ENCODE data around the gene NACA2. TPM values are rescaled to one million over a fixed set of nuclear protein-coding genes. Genes with fewer than 3 reads are reported as not detected.
"Not testable (repeated sequence)": the region's sequence is repeated elsewhere in the genome, so short reads cannot be mapped to it uniquely, and the experiment has no call there.

NACA2 gene
- polyA plus RNA-seq, 2 of the 4 experiments (the other 2 are of a cell fraction), result 0.34 to 0.40 TPM

DNA sequence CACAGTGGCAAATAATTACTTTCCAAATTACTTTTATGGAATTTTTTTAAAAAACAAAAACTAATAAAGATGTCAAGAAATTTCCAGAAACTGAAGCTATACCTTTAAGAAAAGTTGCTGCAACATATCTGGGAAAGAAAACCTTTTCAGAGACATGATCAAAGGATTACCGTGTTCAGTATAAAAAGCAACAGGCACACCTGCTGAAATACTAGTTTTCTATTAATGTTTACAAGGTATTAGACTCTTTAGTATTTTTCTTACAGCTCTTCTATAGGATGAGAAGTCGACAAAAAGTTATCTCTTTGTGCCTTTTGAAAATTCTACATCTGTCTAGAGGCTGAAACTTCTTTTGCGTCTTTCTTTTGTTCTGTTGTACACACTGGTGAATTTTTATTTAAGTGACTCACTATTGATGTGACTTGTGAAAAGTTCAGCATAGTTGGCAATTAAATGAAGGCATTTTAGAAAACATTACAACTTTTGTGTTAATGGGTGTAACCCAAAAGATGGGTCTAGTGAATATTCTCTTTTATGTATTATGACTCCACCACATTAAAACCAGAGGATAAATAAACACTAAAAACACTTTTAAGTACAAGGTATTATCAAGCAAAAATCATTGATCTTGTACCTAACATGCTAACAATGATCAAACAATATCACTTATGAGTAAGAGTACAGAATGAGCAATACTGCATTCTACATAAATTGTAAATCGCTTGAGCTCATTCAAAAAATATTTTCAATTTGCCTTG is 23.8 kb downstream of the NACA2 start:
- H3K4me2 ChIP-seq, result peak overlapping the region; percentile 61
- H3K9me3 ChIP-seq, result peaks cover 24% of the 10 kb centered on the region
- ATAC-seq (peak in 1 of 2 experiments; percentile 18; a peak in 2 of 6 replicates), DNase-seq (ENCODE audit: low read depth in 1 of 2, low spot score in 1 of 2) (peak; percentile 58 to 80), FAIRE-seq (peak; percentile 97)
- H3K4me3 ChIP-seq, result peak overlapping the region; percentile 3; the same call in 1 of the 3 replicates
- WGBS (ENCODE audit: missing lambda C conversion rate), result under 1% methylated on average over 4 of the region's 4 CpGs
- CTCF ChIA-PET, result interaction anchor here (0.9 to 3.4 kb wide), 9 partner anchors 9 to 846 kb away, joined by 3 to 35 read pairs (median 4); no protein-coding TSS in a partner anchor
- H3K4me1 ChIP-seq, result peaks cover 33% of the 10 kb centered on the region
- peak overlapping the region; percentile 87 to 88; a peak in 5 of 6 replicates for H3K27ac ChIP-seq
- POLR2A ChIA-PET, result interaction anchor here (0.7 kb wide), 1 partner anchor 366 kb away, joined by 3 read pairs; no protein-coding TSS in a partner anchor
- TF ChIP-seq MYC (IDR thresholded peaks at IDR 0.05; ENCODE audit: borderline replicate concordance, low read length) (0 out of 2 replicates have a peak, but pooled peaks have one; percentile 43), GATA3 (IDR thresholded peaks at IDR 0.05; ENCODE audit: borderline replicate concordance) (peak; percentile 76; the same call in 1 of the 2 replicates), MAFK (IDR thresholded peaks at IDR 0.05; ENCODE audit: partially characterized antibody) (peak; percentile 16), POLR2A (IDR thresholded peaks at IDR 0.05; ENCODE audit: low read length) (no peak), JUN (IDR thresholded peaks at IDR 0.05) (peak in 1 of 2 experiments; percentile 31; a peak in 1 of 5 replicates), JUNB (IDR thresholded peaks at IDR 0.05) (peak; percentile 78), FOSL2 (IDR thresholded peaks at IDR 0.05) (no peak; the same call in none of the 2 replicates), FOSL2 (CRISPR knock-in tag; IDR thresholded peaks at IDR 0.05) (peak; percentile 85), EHMT2 (IDR thresholded peaks at IDR 0.05; ENCODE audit: low read depth) (no peak), HEYL (CRISPR knock-in tag; IDR thresholded peaks at IDR 0.05) (no peak), HOXA7 (CRISPR knock-in tag; IDR thresholded peaks at IDR 0.05) (0 out of 2 replicates have a peak, but pooled peaks have one; percentile 26), BHLHE40 (IDR thresholded peaks at IDR 0.05; ENCODE audit: low read depth, low read length) (no peak), KDM1A (IDR thresholded peaks at IDR 0.05; ENCODE audit: low read depth) (no peak), POLR2AphosphoS2 (conservative IDR thresholded peaks at IDR 0.05; ENCODE audit: low read length) (no peak), CEBPB (IDR thresholded peaks at IDR 0.05) (peak in 1 of 2 experiments; percentile 48; a peak in 1 of 4 replicates)

DNA sequence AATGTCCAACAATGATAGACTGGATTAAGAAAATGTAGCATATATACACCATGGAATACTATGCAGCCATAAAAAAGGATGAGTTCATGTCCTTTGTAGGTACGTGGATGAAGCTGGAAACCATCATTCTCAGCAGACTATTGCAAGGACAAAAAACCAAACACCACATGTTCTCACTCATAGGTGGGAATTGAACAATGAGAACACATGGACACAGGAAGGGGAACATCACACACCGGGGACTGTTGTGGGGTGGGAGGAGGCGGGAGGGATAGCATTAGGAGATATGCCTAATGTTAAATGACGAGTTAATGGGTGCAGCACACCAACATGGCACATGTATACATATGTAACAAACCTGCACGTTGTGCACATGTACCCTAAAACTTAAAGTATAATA is 24.6 kb downstream of the NACA2 start:
- FAIRE-seq; POLR2A ChIA-PET; DNase-seq (ENCODE audit: low read depth in 1 of 2, low spot score in 1 of 2); ATAC-seq; H3K4me3 ChIP-seq: not testable (repeated sequence)
- Histone ChIP-seq H3K4me1 (peaks cover 38% of the 10 kb centered on the region), H3K9me3 (peaks cover 22% of the 10 kb centered on the region), H3K4me2 (peak overlapping the region; percentile 61; the same call in 2 of the 3 replicates), H3K27ac (peak overlapping the region; percentile 25 to 87; a peak in 3 of 6 replicates)
- WGBS (ENCODE audit: missing lambda C conversion rate), result 85% methylated on average over 5 of the region's 5 CpGs
- CTCF ChIA-PET, result interaction anchor here (1.1 to 3.4 kb wide), 4 partner anchors 9 to 154 kb away, joined by 3 to 35 read pairs (median 4); no protein-coding TSS in a partner anchor

DNA sequence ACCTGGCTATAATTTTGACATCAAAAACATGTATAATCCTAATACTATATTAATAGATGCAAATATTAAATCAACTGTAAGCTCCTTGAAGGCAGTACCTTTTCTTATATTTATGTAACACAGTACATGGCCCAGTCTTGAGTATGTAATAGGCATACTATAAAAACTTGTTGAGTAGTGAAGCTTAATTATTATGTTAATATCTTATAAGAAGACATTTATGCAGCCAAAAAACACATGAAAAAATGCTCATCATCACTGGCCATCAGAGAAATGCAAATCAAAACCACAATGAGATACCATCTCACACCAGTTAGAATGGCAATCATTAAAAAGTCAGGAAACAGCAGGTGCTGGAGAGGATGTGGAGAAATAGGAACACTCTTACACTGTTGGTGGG is 25.2 kb downstream of the NACA2 start:
- POLR2A ChIA-PET; H3K4me3 ChIP-seq; FAIRE-seq; H3K4me2 ChIP-seq; DNase-seq (ENCODE audit: low read depth in 1 of 2, low spot score in 1 of 2); ATAC-seq; H3K27ac ChIP-seq: not testable (repeated sequence)
- peaks cover 16% of the 10 kb centered on the region for H3K9me3 ChIP-seq
- peaks cover 41% of the 10 kb centered on the region for H3K4me1 ChIP-seq
- CTCF ChIA-PET, result interaction anchor here (1.4 to 10.1 kb wide), 4 partner anchors 8 to 154 kb away, joined by 4 to 86 read pairs (median 8); no protein-coding TSS in a partner anchor

DNA sequence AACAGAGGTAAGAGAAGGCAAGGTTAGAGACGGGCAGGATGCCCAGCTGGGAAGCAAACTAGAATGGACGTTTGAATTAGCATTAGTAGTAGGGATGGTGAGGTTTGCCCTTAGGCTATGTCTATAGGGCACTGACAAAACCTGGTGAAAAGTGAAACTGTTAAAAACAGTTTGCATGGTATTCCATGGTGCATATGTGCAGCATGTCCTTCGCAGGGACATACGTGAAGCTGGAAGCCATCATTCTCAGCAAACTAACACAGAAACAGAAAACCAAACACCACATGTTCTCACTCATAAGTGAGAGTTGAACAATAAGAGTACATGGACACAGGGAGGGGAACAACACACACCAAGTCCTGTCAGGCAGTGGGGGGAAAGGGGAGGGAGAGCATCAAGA is 25.8 kb downstream of the NACA2 start:
- Histone ChIP-seq H3K4me3 (no peak overlapping the region), H3K4me2 (no peak overlapping the region), H3K4me1 (peaks cover 41% of the 10 kb centered on the region), H3K9me3 (peaks cover 10% of the 10 kb centered on the region), H3K27ac (peak overlapping the region; percentile 9 to 31; a peak in 3 of 6 replicates)
- CTCF ChIA-PET, result interaction anchor here (1.4 to 10.1 kb wide), 5 partner anchors 9 to 153 kb away, joined by 4 to 86 read pairs (median 8); no protein-coding TSS in a partner anchor
- 62% methylated on average over 4 of the region's 4 CpGs for WGBS (ENCODE audit: missing lambda C conversion rate)
- POLR2A ChIA-PET, result no interaction called here
- TF ChIP-seq, protein P1, sequence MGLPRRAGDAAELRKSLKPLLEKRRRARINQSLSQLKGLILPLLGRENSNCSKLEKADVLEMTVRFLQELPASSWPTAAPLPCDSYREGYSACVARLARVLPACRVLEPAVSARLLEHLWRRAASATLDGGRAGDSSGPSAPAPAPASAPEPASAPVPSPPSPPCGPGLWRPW (IDR thresholded peaks at IDR 0.05), result no peak
- TF ChIP-seq HOXB5 (CRISPR knock-in tag; IDR thresholded peaks at IDR 0.05) (no peak), CEBPB (IDR thresholded peaks at IDR 0.05) (no peak), ZC3H11A (IDR thresholded peaks at IDR 0.05) (no peak)
- ATAC-seq (no peak), DNase-seq (ENCODE audit: low read depth in 1 of 2, low spot score in 1 of 2) (no peak), FAIRE-seq (no peak)
